ENCODE measurements around the gene TRMT61A. TPM values are rescaled to one million over a fixed set of nuclear protein-coding genes. Genes with fewer than 3 reads are reported as not detected.

The TRMT61A gene
- total RNA-seq, 1 experiment from 2014 or later, result 29.0 TPM

DNA sequence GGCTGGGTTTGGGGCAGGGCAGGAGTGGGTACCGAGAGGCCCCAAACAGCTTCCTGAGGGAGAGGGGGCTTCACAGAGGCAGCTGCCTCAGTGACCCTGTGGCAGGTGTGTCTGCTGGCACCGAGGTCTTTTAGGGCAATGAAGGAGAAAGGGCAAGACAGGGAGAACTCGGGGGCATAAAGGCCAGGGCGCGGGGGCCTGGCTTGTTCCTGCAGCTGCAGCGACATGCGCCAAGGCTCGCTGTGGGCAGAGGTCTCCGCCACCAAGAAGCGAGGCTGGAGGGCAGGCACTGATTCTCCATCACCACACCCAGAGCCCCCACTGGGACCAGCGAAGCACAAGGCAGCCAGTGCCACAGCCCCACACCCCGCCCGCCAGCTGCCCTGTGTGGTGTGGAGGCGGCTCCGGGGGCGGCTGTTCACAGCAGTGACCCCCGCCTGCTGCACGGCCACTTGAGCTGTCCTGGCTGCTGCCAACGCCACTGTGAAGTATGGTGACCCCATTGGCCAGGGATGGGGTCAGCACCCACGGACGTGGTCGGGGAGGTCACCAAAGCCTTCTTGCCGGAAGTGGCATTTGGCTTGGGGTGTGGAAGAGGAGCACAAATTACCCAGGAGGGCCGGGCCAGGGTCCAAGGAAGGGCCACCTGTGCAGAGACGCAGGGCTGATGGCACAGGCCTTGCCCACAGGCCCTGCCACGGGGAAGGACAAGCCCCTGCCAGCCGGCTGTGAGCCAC, 17.1 kb downstream of the TRMT61A start:
- no peak for DNase-seq (ENCODE audit: low read depth)

DNA sequence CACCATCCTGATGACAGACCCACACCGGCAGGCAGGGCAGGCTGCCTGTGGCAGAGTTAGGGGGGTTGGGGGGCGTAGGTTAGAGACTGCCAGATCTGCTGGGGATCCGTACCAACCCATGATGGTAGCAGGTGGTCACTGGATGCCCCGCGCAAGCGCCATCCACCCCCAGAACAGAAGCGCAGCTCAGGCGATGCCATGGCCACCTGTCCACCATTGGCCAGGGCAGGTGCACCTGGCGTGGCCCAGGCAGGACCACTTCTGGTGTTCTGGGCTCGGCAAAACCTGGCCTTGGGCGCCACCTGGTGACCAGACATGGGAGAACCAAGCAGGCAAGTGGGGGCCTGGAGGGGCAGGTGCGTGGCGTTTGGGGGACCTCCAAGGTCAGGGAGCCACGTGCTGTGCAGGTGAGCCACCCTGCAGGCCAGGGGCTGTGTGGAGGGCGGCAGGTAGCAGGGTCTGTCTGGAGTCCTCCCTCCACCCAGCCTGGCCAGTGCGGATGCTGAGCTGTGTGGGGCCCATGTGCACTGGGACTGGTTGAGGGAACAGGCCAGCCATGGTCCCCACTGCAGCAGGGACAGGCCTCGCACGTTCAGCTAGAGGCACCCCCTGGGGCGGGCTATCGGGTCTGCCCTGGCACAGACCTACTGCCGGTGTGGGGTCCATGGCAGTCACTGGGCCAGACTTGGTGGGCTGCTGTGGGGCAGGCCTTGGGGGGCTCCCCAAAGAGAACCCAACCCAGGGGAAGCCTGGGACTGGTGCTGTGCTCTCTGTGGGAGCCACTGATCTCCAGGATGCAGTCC, 17.9 kb downstream of the TRMT61A start:
- DNase-seq (ENCODE audit: low read depth), result peak; percentile 46

DNA sequence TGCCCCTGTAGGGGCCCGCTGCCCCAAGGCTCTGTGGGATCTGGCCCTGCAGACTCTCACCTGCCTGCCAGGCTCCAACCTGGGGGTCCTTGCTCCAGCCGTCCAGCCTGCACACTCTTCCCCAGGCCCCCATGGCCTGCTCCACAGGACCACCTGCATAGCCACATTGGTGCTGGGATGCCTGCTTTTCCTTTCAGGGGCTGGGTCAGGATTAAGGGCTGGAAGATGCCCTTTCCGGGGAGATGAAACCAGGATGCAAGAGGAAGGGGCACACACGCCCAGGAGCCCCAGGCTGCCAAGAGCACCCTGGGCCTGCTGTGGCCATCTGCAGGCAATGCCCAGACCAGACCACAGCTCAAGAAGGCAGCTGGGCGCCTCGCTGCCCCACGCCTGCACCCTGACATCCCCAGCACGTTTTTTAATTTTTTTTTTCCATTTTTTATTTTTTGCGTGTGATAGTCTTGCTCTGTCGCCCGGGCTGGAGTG, 18.5 kb downstream of the TRMT61A start:
- DNase-seq (ENCODE audit: low read depth), result no peak

DNA sequence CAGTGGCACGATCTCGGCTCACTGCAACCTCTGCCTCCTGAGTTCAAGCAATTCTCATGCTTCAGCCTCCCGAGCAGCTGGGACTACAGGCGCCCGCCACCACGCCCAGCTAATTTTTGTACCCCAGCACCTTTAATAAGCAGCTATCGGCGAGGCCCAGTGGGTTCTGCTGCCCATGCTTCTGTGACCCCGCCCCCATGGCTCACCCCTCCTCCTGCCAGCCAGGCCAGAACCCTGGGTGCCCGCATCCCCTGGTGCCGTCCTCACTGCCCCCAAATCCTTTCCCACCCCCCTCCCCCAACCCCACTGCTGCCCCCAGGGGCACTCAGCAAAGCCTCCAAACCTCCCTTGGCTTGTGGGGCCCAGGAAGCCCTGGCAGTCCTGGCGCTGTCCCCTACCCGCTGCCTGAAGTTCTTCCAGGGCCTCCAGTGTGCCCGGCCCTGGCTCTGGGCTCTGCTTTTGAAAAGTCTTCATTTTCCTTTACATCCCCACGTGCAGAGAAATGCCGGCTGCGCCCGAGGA, 19.0 kb downstream of the TRMT61A start:
- DNase-seq (ENCODE audit: low read depth), result no peak

DNA sequence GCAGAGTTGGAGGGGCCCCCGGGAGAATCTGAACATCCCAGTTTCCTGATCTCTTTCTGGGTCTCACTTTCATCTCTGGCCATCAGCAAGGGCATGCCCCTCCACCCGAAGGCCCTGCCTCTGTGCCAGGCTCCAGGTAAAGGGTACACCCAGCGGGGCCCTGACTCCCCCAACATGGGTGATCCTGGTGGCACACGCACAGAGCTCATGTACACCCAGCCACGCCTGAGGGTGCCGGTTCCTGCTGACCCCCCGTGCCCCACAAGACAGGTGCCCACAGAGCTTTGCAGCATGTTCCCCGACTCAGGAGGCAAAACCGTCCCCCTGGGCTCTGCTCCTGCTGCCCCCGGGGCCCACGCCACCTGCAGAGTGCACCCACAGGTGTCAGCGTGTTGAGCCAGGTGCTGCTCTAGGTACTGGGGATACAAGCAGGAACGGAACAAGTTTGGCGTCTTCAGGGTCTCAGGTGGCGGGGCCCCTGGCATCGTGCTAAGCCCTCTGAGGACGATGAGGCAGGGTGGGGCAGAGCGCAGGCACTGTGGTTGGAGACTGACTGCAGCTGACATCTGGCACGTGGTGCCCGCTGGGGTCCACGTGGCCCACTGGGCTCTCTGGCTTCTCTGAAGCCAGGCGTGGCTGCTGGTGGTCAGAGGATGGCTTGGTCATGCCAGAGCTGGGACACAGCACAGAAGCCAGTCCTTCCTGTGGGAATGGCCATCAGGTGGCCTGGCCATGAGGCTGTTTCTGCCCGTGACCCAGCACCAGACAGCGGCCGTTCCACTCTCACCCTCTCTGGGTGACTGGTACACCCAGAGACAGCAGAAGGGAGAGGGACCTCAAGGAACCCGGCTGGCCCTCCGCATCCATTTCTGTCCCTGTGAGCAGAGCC, 19.7 kb downstream of the TRMT61A start:
- no peak for DNase-seq (ENCODE audit: low read depth)

DNA sequence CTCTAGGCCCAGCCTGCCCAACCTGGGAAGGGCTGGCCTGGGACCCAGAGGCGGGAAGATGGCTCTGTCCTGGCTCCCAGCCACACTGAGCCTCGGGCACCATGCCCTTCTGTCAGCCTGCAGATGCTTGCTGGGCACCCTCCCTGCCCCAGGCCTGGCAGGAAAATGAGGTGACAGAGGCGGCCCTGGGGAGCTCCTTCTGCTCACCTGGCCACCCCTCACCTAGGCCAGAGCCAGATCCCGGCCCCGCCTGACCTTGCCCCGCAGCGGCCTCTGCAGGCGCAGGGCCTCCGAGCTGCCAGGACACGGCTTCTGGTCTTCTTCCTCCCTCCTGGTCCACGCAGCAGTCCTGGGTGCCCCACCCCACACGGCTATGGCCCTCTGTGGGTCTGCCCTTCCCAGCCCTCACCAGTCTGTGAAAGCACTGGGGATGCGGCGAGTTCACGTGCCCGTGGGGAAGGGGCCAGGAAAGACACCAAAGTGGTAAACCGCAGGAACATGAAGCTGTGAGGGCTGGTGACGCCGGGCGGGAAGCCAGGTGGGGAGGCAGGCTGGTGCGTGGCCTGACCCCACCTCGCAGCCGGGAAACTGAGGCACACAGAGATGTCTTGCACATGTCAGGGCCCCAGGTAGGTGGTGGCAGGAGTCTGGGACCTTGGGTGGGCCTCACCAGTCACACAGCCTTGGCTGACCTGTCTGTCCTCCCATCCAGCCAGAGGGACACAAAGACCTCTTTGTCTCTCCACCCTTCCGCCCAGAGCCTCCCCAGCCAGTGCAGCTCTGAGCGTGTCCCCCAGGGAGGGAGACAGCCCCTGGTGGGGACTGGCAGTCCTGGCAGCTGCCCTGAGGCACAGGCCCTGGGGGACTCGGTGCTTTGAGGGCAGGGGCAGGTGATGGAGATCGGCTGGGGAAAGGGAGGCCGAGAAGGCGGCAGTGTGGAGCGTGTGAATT, 20.6 kb downstream of the TRMT61A start:
- DNase-seq (ENCODE audit: low read depth), result no peak

DNA sequence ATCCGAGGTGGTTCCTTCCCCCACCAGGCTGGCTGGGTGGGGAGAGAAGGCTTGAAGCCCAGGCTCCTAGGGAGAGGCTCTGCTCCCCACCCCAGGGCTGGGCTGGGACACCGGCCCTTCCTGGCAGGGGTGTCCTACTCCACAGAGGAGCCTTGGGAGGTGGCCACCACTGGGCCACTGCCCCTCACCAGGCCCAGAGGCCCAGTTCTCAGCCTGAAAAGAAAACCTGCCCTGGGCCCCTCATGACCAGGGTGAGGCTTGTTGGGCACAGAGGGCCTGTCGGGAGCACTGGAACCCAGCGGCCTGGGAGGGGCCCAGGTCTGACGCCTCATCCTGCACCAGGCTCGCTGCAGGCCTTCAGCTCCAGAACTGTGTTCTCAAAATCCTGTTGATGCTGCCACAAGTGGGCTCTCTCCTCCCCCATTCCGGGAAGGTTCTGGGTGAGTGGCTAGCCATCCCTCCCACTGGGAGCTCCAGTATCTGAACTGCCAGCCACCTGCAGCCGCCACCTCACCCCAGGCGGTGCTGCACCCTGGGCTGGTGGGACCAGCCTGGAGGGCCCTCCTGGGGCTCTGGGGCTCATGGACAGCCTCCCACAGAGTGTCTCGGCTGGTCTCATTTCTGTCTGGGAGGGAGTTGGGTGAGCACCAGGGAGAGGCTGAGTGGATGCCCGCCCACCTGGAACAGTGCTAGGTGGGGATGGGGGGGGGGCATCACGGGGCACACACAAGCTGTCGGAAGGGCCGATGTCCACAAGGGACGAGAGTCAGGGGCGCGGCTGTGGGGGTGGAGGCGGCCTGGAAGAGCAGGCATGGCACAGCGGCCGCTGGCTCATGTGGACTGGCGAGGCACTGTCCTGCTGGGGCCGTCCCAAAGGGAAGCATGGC, 21.7 kb downstream of the TRMT61A start:
- no peak for DNase-seq (ENCODE audit: low read depth)

DNA sequence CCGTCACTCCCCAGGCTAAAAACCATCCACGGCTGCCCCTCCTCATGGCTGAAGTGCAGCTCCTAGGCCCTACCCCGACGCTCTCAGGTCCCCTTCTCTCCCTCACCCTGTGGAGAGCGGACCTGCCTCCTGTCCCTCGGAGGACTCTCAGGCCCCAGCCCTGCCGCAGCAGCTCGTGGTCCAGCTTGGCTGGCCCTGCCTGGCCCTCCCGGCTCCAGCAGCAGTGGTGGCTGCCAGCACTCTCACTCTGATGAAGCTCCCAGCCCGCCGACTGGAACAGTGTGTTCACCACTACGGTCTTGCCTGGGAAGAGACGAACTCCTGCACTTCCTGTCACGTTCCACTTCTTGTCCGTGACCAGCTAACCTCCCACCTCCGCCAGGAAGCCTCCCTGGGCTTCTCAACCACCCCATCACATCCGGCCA, 22.4 kb downstream of the TRMT61A start:
- DNase-seq (ENCODE audit: low read depth), result no peak

DNA sequence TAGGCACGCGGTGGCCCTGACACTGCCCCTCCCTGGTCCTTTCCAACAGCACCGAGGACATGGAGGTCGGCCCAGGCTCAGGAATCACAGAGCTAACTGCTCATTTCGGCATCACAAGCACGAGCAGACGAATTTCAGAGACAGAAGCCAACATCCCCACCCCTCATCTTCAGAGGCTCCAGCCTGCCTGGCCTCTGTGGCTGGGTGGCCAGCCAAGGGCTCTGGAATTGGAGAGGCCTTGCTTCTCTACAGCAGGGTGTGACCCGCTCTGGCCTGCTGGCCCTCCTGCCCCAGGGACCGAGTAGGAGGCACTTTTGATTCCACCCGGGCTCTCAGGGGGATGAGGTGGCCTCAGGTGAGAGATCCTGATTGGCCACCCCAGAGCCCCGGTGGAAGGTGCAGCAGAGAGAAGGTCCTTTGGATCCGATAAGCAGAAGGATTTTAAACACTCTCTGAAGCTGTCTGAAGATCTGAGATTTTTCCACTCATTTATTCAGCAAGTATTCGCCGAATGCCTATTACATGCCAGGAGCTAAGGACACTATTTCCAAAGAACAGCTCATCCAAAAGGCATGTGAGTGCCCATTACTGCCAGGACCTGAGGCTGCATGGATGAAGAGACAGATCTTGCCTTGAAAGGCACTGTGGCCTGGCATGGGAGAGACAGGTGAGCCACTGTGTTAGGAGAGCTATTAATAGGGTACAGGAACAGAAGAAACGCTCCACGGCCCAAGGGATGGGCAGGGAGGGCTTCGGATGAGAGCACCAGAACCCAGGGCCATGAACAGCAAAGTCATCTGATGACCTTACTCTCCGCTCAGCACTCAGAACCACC, 23.2 kb downstream of the TRMT61A start:
- no peak for DNase-seq (ENCODE audit: low read depth)

DNA sequence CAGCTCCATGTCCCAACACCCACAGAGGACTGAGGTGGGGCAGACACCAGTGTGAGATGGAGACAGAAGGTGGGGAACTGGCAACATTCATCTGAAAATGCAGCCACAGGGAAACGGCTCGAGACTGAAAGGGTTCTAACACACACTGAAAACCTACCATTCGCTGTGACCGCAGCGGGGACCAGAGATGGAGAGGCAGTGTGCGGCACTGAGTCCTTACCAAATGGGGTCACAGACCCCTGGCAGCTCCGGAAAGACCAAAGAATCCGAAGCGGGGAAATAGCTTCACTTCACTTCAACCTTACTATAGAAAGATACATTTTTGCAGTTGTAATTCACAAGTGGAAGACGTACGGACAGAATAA, 23.8 kb downstream of the TRMT61A start:
- DNase-seq (ENCODE audit: low read depth), result no peak

DNA sequence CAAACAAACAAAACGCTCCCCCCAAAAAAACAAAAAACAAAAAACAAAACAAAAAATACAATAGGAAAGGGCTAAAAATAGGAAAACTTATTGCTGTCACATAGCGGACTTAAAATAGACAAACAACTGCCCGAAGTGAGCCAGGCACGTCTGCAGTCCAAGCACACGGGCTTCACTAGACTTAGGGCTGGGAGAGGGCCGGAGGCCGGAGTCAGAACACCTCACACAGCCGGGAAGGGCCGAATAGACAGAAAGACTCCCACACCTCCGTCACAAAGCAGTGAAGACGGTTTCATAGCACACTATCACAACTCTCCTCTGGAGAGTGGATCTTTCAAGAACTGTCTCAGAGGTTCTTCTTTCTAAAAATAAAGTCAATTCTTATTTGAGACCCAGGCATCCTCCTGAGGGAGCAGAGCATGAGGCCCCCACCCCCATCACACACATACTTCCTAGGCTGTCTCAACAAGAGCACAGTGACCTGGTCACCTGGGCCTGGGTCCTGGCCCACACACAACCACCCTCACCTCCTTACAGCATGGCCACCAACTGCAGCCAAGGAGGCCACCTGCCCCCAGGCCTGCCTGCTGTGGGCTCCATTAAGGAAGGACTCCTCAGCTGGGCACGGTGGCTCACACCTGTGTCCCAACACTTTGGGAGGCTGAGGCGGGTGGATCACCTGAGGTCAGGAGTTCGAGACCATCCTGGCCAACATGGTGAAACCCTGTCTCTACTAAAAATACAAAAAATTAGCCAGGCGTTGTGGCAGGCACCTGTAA, 26.8 kb downstream of the TRMT61A start:
- no peak for DNase-seq (ENCODE audit: low read depth)

DNA sequence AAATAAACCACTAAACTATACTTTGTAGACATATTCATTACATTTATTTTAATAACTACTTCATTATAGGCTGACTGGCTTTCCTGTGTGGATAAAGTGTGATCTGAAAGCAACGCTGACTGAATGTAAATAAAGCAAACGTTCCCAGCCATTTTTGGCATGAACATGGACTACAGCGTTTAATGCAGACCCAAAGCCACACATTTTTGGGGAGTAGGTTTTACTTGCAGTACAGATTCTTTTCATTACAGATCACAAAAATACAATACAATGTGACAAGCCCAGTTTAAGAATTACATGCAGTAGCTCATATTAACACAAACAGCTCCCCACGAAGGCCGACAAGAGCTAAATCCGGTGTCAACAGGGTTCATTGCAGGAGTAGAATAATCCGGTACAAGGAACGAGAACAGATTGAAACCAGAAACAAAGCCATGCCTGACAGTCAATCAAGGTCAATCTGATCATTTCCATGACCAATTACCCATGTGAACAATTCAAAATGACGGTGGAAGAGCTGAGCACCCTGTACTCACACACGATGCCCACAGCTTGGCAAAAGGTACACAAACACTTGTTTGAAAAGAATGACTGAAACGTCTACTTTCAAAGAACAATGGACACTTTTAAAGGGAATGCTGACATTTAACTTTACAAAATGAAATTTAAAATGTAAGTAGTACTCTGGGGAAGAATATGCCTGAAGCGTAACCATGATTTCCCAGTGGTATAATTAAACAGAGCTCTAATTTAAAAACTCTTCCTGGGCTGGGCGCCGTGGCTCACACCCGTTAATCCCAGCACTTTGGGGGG, 28.2 kb downstream of the TRMT61A start:
- DNase-seq (ENCODE audit: low read depth), result no peak

DNA sequence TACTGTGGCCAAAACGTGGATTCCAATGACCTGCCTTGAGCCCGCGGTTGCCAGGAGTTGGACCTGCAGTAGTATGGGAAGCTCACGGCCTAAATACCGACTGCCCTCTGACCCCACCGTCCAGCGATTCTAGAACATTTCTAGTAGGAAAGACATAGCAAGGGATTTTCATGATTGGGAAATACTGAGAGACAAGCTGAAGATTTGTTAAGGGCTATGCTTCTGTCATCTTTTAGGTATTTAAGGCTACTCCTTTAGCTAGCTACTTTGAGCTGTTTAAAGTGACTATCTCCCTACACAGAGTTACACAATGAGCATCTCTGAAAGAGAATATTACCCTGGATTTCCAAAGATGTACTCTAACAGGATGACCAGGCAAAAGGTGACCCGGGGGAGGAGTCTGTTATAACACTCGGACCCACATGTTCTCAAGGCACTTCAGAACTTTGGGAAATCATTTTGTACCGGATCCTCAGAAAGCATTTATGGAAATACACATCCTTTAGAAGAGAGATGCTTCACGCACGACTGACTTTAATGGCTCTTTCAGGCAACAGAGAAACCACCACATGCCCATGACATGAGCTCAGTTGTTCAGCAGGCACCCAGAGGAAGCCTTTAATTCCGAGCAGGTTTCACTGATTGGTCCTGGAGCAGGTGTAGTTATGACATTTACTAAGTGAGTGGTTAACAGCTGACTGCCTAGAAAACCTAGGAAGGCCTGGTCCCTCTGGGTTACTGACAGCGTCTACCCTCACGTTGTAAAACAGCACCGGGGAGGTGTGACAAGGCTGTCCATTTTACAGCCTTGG, 29.3 kb downstream of the TRMT61A start:
- DNase-seq (ENCODE audit: low read depth), result no peak

DNA sequence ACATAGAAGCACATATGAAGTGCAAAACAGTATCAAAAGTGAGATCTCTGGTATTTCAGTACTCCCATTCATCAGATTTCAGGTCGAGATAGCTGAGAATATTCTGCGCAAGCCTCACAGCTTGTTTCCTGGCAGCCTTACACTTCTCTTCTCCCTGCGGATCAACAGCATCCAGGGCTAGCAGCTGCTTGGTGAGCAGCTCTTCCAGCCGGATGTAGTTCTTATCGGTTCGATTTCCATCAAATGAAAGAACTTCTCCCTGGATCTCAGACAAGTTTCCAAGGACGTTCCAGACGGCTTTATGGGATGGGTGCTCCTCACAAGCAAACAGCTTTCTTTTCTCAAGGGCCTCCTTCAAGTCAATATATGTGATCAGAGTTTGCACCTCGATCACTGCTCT, 30.8 kb downstream of the TRMT61A start:
- no peak for DNase-seq (ENCODE audit: low read depth)

DNA sequence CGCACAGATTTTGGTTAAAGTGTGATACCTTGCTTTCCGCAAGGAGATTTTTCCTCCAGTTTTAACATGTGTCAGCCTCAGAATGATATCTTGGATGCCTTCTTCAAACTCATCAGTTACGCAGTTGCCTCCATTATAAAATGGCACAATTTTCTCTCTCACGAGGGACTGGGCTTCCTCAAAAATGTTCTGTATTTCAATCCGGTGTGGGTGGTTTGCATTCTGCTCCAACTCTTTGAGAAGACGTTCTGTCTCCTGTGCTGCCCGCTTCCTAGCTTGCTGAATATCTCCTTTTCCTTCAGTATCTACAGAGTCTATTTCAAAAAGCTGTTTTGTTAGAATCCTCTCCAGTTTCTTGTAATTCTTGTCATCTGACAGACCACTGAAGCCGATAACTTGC, 31.7 kb downstream of the TRMT61A start:
- DNase-seq (ENCODE audit: low read depth), result no peak
